ENCODE data around the gene PCED1B. TPM values are rescaled to one million over a fixed set of nuclear protein-coding genes. Genes with fewer than 3 reads are reported as not detected.

Gene PCED1B
- total and polyA plus RNA-seq, 2 experiments from 2014 or later: 0.45 to 0.80 TPM

- no peaks in the 10 kb centered on the region for H3K36me3 ChIP-seq
- H3K9me3 ChIP-seq (ENCODE audit: low read depth): no peaks in the 10 kb centered on the region
- no peaks in the 10 kb centered on the region for H3K4me1 ChIP-seq (ENCODE audit: low read depth)
- no peak overlapping the region for H3K4me3 ChIP-seq
- H3K27ac ChIP-seq: no peak overlapping the region
- no peak for TF ChIP-seq CTCF (IDR thresholded peaks at IDR 0.05; ENCODE audit: low read depth, low read length)
- no peak for DNase-seq (ENCODE audit: low read depth in 1 of 2, low spot score in 1 of 2)
- H3K27me3 ChIP-seq: no peaks in the 10 kb centered on the region
Measured at GRCh38 chr12:47105914-47106674, 26.7 kb downstream of the PCED1B start.

- Histone ChIP-seq H3K27ac (no peak overlapping the region), H3K27me3 (no peaks in the 10 kb centered on the region), H3K9me3 (ENCODE audit: low read depth) (no peaks in the 10 kb centered on the region), H3K4me1 (ENCODE audit: low read depth) (no peaks in the 10 kb centered on the region), H3K36me3 (no peaks in the 10 kb centered on the region), H3K4me3 (no peak overlapping the region)
- DNase-seq (ENCODE audit: low read depth in 1 of 2, low spot score in 1 of 2): no peak
- TF ChIP-seq CTCF (IDR thresholded peaks at IDR 0.05; ENCODE audit: low read depth, low read length): no peak
Measured at GRCh38 chr12:47107446-47107845, 28.0 kb downstream of the PCED1B start.

- Histone ChIP-seq H3K27me3 (no peaks in the 10 kb centered on the region), H3K9me3 (ENCODE audit: low read depth) (no peaks in the 10 kb centered on the region), H3K4me3 (no peak overlapping the region), H3K27ac (no peak overlapping the region), H3K36me3 (no peaks in the 10 kb centered on the region), H3K4me1 (ENCODE audit: low read depth) (no peaks in the 10 kb centered on the region)
- TF ChIP-seq CTCF (IDR thresholded peaks at IDR 0.05; ENCODE audit: low read depth, low read length): no peak
- DNase-seq (ENCODE audit: low read depth in 1 of 2, low spot score in 1 of 2): no peak
Measured at GRCh38 chr12:47107926-47108325, 28.5 kb downstream of the PCED1B start.

- Histone ChIP-seq H3K27me3 (no peaks in the 10 kb centered on the region), H3K9me3 (ENCODE audit: low read depth) (no peaks in the 10 kb centered on the region), H3K4me1 (ENCODE audit: low read depth) (no peaks in the 10 kb centered on the region), H3K4me3 (no peak overlapping the region), H3K27ac (no peak overlapping the region), H3K36me3 (no peaks in the 10 kb centered on the region)
- no peak for DNase-seq (ENCODE audit: low read depth in 1 of 2, low spot score in 1 of 2)
- no peak for TF ChIP-seq CTCF (IDR thresholded peaks at IDR 0.05; ENCODE audit: low read depth, low read length)
Measured at GRCh38 chr12:47110011-47110541, 30.7 kb downstream of the PCED1B start.

GRCh38 chr12:47110718-47111391 is 31.4 kb downstream of the PCED1B start:
- DNase-seq (ENCODE audit: low read depth in 1 of 2, low spot score in 1 of 2): no peak
- TF ChIP-seq CTCF (IDR thresholded peaks at IDR 0.05; ENCODE audit: low read depth, low read length): no peak

More at GRCh38 chr12:47110718-47111391, 31.4 kb downstream of the PCED1B start:
- H3K4me3 ChIP-seq: no peak overlapping the region
- no peak overlapping the region for H3K27ac ChIP-seq
- H3K36me3 ChIP-seq: no peaks in the 10 kb centered on the region
- no peaks in the 10 kb centered on the region for H3K4me1 ChIP-seq (ENCODE audit: low read depth)
- H3K9me3 ChIP-seq (ENCODE audit: low read depth): no peaks in the 10 kb centered on the region
- no peaks in the 10 kb centered on the region for H3K27me3 ChIP-seq

Data from cardiac muscle cell (in vitro differentiated cells and primary cell).